Amniotic epithelial cell (primary cell): Measurements from ENCODE around the gene BMERB1.
"Not testable (repeated sequence)": the region's sequence is repeated elsewhere in the genome, so short reads cannot be mapped to it uniquely, and the experiment has no call there.

Experiments
- DNase-seq: peaks from one replicate; pipeline ENCODE4 v3.0.0-alpha.2; 2010; ENCODE audit warnings: low read depth

The BMERB1 gene

DNA sequence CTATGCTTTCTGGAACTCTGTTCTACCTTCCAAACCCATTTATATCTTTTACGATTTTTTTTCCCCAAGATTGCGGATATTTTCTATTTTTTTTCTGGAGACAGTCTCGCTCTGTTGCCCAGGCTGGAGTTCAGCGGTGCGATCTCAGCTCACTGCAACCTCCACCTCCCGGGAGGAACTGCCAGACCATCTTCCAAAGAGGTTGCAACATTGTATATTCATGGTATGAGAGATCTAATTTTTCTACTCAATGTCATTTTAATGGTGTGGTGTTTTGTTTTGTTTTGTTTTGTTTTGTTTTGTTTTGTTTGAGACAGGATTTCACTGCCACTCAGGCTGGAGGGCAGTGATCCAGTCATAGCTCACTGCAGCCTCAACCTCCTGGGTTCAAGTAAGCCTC lies 8.5 kb upstream of the BMERB1 start:
- no peak for DNase-seq

DNA sequence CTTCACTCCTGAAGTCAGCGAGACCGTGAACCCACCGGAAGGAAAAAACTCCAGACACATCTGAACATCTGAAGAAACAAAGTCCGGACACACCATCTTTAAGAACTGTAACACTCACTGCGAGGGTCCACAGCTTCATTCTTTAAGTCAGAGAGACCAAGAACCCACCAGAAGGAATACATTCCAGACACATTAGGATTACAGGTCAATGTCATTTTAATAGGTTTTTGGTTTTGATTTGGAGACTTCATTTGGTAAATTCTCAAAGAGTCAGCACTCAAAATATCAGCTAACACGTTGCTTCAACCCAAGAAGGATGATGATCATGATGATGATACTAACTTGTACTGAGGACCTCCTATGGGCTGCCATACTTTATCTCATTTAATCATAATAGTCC lies 7.6 kb upstream of the BMERB1 start:
- DNase-seq: no peak

GRCh38 chr16:15427648-15428239 lies 6.6 kb upstream of the BMERB1 start:
- DNase-seq: peak; percentile 68

GRCh38 chr16:15430884-15431283 lies 3.5 kb upstream of the BMERB1 start:
- not testable (repeated sequence) for DNase-seq

DNA sequence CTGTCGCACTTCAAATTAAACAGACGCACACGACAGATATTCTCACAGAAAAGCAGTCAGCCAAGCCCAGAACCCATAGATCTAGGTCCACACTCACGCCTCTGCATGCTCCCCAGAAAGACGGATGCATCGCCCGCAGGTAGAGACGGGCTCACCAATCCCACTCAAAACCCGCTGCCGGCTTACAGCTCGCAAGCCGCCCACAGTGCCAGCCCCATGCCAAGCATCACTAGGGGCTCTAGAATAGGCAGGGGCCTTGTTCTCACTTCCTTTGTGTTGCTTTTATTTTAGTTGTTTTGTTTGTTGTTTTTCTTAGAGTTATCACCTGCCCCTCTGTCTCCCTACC lies 336 bp upstream of the BMERB1 start:
- DNase-seq: no peak

DNA sequence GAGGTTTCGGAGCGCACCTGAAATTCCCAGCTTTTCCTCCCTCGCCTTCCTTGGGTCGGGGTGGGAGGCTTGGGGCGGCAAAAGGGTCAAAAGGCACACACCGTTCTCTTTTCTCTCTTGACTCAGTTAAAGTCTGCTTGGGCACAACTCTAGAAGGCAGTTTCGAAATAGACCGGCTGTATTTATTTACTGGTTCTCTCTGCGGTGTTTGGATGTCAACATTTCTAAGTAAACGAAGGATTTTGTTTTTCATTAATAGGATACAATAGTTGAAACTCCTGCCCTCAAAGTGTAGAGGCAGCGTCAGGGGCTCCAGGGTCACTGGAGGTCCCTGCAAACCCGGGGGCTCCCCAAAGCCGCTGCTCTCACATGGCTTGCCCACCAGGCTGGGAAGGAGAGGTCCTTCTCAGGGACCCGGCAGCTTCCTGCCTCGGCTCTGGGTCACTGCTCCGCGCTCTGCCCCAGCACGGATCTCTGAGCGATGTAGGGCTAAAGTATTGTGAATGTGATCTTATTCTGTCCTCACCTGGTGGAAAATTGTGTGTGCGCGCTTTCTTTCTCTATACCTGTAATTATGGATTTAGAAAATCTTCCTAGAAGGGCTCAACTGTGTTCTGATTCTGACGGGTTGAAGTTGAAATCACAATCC lies 952 bp downstream of the BMERB1 start:
- peak; percentile 24 for DNase-seq

GRCh38 chr16:15439102-15439501 lies 4.7 kb downstream of the BMERB1 start:
- DNase-seq: no peak

DNA sequence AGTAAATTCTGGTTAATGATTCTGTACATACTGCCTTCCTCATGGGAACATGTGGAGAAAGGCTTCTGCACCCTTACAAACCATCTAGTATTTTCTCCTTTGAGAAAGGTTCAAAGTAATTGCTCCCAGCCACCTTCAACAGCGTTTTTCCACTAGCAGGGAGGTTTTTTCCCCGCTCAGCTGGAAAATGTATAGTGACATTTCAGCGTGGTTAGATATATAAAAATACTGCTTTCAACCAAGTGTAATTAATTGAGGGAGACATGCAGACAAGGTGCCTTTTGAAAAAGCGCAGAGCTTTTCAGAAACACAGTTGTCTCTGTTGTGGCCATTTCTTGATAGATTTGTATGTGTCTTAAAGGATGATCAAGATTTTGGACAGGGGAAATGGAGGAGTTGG lies 5.1 kb downstream of the BMERB1 start:
- no peak for DNase-seq

DNA sequence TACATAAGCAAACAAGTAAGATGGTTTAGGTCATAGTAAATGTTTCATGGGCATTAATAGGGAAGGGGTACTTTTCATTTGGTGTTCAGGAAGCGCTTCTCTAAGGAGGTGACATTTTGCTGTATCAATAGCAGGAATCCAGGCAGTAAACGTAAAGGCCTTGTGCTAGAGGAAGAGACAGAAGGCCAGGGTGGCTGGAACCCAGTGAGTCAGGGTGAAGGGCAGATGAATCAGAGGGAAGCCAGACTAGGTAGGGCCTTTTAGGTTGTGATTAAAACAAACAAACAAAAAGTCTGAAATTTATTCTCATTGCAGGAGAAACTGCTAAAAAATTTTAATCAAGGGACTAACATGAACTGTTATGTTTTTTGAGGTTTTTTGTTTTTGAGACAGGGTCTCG lies 6.5 kb downstream of the BMERB1 start:
- DNase-seq: peak; percentile 60

DNA sequence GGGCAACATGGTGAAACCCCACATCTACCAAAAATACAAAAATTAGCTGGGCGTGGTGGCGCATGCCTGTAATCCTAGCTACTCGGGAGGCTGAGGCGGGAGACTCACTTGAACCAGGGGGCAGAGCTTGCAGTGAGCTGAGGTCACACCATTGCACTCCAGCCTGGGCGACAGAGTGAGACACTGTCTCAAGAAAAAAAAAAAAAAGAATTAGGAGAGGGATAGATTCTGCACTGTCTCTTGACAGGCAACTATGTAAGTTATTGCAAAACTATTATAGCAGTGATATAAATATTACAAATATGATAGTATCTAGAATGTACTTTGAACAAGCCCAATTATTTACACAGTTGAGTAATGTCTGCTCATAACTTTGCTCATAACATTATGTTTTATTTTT lies 7.8 kb downstream of the BMERB1 start:
- peak; percentile 32 for DNase-seq

- DNase-seq: no peak
Measured at GRCh38 chr16:15443753-15444152, 9.4 kb downstream of the BMERB1 start.

GRCh38 chr16:15444264-15444663 lies 9.9 kb downstream of the BMERB1 start:
- DNase-seq: no peak

DNA sequence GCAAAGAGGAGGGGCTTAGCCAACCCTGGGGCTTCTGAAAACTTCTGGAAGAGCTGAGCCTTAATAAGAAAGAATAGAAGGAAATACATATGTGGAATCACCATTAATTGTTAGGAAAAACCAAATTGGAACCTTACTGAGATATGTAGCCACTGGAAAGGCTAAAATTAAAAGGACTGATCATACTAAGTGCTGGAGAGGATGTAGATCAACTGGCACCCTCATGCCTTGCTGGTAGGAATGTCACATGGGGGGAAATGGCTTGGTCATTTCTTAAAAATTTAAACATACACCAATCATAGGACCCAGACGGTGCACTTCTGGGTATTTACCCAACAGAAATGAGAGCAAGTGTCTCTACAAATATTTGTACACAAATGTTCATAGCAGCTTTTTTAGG lies 11.1 kb downstream of the BMERB1 start:
- DNase-seq: no peak

DNA sequence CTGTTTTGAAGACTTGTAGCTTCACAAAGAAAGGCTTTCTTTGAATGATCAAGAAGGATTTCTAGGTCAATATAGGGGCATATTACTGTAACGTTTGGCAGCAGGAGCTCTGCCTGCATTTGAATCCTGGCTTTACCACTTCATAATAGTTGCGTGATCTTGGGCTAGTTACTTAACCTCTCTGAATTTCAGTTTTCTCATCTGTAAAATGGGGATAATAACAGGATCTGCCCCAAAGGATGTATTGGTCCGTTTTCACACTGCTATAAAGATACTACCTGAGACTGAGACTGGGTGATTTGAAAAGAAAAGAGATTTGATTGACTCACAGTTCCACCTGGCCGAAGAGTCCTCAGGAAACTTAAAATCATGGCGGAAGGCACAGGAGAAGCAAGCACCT lies 12.5 kb downstream of the BMERB1 start:
- no peak for DNase-seq

DNA sequence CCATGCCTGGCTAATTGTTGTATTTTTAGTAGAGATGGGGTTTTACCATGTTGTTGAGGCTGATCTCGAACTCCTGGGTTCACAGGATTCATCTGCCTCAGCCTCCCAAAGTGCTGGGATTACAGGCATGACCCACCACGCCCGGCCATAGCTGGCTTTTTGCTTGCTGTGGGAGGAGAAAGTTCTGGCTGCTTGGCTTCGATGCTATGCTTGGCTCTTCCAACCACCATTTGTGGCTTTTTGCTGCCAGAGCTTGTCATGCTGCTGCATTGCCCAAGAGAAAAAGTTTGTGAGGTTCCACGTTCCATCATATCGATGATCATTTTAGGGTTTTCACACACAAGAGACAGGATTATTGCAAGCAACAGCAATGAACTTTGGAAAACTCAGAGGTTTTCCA lies 16.2 kb downstream of the BMERB1 start:
- no peak for DNase-seq

- no peak for DNase-seq
Measured at GRCh38 chr16:15451098-15451731, 16.8 kb downstream of the BMERB1 start.

- no peak for DNase-seq
Measured at GRCh38 chr16:15452246-15452855, 18.0 kb downstream of the BMERB1 start.

- DNase-seq: not testable (repeated sequence)
Measured at GRCh38 chr16:15453296-15453695, 18.9 kb downstream of the BMERB1 start.

DNA sequence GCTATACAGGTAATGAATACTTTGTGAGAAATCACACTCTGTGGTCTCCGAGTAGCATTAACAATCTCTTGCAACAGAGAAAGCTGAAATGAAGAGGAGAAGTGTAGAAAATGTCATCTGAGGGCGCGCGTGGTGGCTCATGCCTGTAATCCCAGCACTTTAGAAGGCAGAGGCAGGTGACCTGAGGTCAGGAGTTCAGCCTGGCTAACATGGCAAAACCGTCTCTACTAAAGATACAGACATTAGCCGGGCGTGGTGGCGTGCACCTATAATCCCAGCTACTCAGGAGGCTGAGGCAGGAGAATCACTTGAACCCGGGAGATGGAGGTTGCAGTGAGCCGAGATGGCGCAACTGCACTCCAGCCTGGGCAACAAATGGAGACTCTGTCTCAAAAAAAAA lies 20.5 kb downstream of the BMERB1 start:
- DNase-seq: not testable (repeated sequence)

GRCh38 chr16:15457400-15457799 lies 23.0 kb downstream of the BMERB1 start:
- no peak for DNase-seq

DNA sequence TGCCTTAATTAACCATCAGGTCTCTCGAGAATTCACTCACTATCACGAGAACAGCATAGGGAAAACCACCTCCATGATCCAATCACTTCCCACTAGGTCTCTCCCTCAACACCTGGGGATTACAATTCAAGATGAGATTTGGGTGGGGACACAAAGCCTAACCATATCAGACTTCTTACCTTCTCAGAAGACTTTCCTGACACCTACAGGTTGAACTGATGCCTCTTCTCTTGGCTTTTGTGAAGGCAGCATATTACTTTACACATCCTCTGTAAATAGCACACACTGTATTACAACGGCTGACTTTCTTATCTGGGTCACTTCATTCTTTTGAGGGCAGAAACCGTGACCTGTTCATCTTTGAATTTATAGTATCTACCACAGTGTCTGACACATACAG lies 23.6 kb downstream of the BMERB1 start:
- DNase-seq: peak; percentile 5

GRCh38 chr16:15459791-15460190 lies 25.4 kb downstream of the BMERB1 start:
- no peak for DNase-seq

GRCh38 chr16:15460601-15461000 lies 26.2 kb downstream of the BMERB1 start:
- DNase-seq: no peak
